ENCODE measurements around the gene CCDC40.

CCDC40 gene

DNA sequence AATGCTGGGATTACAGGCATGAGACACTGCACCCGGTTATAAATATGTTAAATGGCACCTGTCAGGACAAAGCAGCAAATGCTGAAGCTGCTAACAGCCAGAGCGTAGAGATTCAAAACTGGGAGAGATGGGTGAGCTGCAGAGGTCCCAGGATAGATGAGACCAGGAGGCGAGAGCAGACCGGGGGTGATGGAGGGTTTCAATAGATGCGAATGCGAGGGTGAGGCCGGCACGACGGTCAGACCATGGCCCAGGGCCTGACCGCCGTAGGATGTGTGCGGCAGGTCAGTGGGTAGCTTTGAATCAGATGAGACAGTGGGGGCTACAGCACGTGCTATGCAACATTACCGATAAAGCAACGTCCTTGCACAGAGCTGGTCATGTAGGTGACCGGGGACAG, 14.3 kb downstream of the CCDC40 start:
- no peak for DNase-seq

DNA sequence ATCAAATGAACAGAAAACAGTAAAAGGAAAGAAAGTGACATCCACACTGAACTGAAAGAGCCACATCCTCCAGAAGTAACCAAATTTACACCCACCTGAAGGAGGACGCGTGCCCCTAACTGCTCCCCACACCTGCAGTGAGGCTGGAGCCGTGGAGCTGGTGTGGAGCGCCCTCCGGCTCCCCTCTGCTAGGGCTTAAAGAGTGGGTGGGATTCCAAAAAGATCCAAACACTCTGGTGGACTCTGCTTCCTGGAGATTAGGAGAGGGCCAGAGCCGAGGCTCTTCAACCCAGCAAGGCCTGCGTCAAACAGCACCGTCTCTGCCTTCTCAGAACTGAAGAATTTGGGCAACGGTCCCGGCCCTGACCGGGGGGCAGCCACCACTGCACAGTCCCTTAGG, 15.2 kb downstream of the CCDC40 start:
- no peak for DNase-seq

DNA sequence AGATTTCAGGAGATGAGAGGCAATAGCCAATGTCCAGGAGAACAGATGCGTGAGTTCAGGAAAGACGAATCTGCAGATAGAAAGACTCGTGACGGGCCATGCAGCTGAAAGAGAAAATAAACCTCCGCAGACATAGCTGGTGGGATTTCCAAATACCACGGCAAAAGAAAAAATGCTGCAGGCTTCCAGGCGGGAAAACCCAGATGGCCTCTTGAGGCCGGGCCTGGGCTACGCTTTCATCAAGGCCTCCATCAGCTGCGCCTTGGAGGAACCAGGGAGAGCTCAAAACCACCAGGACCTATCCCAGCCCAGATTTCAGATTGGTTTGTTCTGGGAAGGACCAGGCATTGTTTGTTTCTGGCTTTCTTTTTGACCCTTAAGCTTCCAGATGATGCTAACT, 16.7 kb downstream of the CCDC40 start:
- peak; percentile 36 for DNase-seq

DNA sequence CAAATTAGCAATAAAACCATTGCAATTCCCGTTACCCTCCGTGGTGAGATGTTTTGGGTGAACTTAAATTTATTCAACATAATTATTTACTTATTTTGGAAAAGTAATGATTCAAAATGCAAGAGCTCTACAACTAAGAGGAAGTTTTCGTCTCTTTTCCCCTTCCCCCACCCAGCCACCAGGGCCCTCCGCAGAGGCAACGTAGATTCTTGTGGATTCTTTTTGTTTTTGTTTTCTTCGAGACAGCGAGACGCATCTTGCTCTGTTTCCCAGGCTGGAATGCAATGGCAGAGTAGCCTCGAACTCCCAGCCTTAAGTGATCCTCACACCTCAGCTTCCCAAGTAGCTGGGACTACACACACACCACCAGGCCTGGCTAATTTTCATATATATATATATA, 19.2 kb downstream of the CCDC40 start:
- no peak for DNase-seq

DNA sequence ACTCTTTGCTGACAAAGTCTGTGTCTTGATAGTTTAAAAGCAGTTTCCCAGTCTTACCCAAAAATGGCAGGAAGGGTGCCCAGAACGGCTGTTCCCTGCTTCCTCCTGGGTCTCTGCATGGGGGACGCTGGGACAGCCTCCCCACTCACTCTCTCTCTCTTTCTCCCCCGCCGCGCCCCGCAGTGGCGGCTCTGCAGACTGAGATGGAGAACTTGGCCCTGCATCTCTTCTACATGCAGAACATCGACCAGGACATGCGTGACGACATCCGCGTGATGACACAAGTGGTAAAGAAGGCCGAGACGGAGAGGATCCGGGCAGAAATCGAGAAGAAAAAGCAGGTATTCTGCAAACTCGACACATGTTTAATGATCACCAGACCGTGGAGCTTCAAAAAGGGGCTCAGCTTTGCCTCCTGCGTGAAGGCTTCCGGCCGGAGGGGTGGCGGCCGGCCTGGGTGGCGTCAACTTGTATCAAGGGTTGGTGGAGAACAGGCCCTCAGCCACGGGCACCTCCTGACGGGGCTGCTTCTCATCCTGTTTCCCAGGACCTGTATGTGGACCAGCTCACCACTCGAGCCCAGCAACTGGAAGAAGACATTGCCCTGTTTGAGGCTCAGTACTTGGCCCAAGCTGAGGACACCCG, 22.0 kb downstream of the CCDC40 start:
- DNase-seq: no peak

DNA sequence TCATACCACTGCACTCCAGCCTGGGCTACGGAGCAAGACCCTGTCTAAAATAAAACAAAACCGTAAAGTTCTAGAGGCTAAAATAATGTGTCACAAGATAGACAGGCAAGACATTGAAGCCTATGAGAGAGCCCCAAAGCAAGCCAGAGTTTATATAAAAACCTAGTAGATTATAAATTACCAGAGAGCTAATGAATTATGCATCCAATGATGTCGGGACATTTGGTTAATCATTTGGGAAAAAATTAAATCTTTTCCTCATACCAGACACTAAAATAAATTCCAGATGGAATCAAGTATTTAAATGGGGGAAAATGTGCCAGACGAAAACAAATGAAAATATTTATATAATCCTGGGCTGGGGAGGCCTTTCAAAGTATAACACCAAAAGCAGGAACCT, 24.2 kb downstream of the CCDC40 start:
- peak; percentile 9 for DNase-seq

DNA sequence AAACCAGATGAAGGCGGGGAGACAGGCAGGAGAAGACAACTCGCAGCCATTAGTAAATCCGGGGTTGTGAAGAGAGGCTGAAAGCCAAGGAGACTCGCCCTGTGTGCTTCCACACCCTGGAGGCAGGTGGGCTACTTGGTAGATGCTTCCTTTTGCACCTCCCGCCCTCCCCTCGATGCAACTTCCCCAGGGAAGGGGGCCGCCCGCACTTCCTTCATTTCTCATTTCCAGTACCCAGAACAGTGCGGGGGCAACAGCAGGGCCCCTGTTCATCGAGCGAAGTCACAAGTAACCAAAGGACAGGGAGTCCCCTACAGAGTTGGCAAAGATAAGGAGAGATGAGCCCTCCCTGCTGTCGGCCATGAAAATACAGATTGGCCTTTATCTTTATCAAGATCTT, 25.0 kb downstream of the CCDC40 start:
- no peak for DNase-seq

DNA sequence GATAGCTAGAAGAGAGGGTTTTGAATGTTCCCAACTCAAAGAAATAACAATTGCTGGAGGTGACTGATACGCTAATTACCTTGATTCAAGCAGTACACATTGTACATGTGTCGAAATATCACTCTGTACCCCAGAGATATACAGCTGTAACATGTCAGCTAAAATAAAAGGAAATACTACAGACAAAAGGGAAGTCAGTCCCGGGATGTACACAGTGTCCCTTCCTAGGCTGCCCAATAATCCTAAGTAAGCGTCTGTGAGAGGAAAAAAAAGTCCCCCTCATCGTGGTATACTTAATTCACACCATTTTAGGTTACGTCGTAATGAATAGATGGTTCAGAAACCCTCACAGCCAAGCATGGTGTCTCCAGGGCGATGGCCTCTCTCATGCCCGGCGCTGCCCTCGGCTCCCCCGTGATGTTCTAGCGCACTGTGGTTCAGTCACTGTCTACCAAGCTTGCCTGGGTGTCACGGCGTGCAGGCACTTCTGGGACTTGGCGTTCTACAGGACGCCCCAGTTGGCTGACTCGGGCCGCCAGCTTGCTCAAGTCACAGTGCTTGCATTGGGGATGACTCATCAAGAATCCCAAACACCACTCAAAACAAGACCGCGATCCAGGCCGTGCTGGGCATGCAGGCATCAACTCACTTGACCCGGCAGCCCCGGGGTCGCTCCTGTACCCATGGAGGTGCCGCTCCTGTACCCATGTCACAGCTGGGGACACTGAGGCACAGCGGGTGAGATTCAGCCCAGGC, 27.6 kb downstream of the CCDC40 start:
- DNase-seq: peak; percentile 9

DNA sequence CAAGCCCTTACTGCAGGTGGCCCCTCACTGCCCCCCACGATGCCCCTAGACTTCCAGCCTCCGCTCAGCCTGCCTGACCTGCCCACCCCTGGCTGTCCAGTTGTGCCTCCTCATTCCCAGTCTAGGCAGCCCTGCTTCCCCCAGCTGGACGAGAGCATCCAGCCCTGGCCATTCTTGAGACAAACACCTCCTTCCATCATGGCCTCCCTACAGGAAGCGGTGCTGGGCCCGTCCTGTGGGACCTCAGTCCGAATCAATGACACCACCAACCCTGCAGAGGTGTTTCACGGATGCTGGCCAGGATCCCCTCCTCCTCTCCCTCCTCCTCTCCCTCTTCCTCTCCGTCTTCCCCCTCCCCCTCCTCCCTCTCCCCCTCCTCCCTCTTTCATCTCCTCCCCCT, 28.3 kb downstream of the CCDC40 start:
- no peak for DNase-seq

DNA sequence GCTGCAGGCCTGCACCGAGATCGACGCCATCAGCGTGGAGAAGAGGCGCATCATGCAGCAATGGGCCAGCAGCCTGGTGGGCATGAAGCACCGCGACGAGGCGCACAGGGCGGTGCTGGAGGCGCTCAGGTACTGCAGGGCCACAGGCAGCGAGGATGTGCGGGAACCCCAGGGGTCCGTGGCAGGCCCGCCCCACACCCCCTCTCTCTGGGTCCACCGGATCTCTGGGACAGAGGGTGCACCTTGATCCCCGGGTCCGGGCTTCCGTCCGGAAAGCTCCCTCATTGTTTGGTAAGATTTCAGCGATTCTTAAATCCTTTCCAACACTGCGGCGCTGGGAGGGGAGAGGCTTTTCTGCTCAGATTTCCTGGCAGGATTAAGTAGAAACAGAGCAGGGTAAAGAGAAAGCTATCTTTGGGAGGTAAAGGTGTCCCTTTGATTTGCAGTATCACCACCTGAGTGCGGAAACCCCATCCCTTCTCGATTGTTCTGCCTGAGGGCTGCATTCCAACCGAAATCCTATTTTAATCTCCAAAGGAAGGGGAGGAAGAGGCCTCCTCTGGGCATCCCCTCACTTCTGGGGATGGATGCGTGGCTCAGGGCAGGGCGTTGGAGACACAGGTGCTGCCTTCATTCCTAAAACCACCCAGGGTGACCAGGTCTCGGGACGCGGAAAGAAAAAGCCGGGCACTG, 29.2 kb downstream of the CCDC40 start:
- no peak for DNase-seq

DNA sequence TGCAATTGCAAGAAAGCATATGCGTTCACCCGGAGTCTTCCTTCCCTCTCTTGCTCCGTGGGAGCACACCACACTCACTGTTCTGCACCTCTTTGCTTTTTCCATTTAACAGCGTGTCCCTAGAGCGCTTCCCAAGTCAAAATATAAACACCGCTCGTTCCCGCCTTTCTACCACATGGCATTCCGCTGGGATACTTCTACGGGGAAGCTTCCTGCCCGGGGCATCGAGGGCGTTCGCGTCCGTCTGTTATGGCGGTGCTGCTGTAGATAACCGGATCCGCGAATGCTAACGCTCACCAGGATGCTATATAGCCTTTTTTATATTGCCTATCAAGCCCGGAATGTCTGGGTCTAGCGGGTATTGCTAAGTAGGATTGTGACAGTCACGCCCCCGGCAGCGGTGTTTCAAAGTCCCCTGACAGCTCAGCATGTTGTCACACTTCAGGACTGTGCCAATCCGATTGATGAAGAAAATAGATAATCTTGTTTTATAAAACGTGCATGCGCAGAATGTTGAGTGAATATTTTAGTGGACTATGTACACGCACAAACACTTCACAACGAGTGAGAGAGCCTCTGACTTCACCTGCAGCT, 31.0 kb downstream of the CCDC40 start:
- no peak for DNase-seq

DNA sequence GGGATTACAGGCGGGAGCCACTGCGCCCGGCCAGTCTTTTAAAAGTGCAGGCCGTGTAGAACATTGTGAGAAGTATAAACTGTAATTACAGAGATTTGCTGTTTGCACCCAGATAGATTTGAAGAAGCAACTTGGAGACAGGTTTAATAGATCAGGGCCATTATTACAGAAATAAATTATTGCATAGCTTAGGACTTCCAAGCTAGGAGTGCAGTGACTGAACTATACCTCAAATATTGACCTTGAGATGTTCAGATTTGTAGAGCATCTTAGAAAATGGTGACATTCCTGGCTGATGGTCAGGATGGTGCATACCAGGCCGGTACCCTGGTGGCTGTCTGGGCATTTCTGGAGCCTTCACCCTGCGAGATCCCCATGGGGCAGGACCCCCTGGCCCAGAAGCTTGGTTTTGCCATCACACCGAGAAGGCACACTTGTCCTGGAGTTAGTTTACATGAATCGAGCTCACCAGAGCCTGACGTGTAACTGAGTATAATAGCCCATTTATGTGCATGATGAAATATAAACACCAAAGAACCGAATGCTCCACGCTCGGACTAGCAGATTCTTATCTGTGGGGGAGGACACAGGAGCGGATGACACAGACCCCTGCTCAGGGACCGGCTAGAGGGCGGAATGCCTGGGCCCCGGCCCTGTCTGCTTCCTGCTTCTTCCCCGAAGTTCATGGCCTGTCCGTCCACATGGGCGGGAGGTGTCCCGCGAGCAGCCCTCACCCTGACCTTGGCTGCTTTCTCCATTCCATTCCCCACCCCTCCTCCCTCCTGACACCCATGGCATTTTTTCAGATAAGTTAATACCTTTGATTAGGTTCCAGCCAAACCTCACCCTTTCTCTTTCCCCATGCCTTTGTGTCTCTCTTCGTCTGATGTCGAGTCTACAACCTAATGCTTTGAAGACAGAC, 32.1 kb downstream of the CCDC40 start:
- DNase-seq: peak; percentile 18

DNA sequence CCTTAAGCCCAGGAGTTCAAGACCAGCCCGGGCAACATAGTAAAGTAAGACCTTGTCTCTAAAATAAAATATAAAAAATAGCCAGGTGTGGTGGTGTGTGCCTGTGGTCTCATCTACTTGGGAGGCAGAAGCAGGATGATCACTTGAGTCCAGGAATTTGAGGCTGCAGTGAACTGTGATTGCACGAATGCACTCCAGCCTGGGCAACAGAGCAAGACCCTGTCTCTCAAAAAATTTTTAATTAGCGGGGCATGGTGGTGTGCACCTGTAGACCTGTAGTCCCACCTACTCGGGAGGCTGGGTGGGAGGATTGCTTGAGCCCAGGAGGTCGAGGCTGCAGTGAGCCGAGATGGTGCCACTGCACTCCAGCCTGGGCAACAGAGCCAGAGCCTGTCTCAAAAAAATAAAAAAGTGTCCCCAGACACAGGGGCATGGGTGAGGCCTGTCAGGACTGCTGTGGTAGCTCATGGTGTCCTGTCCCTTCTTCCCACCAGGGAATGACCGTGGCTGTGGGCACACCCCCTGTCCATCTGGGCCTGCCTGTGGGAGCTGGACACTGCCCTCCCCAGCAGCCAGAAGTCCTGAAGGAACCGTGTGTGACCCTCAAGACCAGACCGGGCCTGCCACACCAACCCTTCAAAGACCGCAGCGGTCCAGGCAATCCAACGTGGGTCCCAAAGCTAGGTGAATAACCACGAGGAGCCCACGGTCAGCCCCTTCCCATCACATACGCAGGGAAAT, 34.1 kb downstream of the CCDC40 start:
- DNase-seq: no peak

DNA sequence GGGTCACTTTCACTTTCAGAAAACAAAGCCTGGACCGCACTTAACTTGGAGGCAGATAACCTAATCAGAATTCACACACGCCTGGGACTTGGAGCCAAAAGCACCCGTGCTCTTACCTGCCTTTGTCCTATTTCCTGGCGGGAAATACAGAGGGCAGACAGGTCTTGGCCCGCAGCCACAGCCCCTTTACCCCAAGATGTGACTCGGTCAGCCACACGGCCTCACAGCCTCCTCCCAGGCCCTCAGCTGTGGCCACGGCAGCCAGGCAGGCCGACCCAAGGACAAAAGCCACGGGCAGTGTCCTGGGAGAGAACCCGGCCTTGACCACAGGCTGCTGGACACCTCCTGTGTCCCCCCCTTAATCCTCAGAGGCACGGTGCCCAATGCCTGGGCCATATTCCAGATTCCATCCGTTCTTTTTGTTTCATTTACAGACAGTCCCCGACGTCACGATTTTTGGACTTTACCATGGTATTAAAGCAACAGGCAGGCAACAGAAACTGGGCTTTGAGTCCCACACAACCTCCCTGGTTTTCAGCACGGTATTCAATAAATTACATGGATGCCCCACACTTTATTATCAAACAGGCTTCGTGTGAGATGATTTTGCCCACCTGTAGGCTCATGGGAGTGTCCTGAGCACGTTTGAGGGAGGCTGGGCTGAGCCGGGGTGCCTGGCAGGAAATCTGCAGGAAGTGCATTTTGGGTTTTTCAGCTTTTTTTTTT, 34.8 kb downstream of the CCDC40 start:
- no peak for DNase-seq

DNA sequence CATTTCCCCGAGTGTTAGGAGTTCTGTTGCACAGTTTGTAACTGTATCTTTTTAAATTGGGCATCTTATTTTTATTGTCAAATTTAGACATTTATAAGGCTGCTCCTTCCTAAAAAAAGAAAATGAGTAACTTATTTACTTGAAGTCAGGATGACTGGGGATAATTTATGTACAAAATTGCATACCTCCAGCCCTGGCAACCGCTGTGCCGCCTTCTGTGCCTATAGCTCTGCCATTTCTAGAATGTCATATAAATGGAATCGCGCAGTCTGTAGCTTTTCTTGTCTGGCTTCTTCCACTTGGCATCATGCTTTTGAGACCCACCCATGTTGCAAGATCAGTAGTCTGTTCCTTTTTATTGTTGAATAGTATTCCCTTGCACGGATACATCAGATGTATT, 36.0 kb downstream of the CCDC40 start:
- DNase-seq: no peak

DNA sequence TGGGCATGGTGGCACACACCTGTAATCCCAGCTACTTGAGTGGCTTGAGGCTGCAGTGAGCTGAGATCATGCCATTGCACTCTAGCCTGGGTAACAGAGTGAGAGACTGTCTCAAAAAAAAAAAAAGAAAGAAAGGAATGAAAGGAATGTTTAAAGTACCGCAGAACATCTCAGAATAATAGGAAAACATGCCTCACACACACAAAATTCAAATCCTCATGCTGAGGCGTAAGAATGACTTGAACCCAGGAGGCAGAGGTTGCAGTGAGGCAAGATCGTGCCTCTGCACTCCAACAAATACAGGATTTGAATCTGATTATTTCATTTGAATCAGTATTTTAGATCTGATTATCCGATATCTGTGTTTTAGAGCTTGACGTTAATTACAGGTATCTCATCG, 43.6 kb downstream of the CCDC40 start:
- peak; percentile 12 for DNase-seq

DNA sequence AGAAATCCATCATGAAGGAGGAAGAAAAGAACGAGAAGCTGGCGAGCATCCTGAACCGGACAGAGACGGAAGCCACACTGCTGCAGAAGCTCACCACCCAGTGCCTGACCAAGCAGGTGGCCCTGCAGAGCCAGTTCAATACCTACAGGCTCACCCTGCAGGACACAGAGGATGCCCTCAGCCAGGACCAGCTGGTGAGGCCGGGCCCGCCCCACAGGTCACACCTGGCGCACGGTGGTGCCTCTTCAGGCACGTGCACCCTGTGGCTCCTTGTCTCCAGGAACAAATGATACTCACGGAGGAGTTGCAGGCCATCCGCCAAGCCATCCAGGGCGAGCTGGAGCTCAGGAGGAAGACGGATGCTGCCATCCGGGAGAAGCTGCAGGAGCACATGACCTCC, 45.2 kb downstream of the CCDC40 start:
- DNase-seq: no peak

DNA sequence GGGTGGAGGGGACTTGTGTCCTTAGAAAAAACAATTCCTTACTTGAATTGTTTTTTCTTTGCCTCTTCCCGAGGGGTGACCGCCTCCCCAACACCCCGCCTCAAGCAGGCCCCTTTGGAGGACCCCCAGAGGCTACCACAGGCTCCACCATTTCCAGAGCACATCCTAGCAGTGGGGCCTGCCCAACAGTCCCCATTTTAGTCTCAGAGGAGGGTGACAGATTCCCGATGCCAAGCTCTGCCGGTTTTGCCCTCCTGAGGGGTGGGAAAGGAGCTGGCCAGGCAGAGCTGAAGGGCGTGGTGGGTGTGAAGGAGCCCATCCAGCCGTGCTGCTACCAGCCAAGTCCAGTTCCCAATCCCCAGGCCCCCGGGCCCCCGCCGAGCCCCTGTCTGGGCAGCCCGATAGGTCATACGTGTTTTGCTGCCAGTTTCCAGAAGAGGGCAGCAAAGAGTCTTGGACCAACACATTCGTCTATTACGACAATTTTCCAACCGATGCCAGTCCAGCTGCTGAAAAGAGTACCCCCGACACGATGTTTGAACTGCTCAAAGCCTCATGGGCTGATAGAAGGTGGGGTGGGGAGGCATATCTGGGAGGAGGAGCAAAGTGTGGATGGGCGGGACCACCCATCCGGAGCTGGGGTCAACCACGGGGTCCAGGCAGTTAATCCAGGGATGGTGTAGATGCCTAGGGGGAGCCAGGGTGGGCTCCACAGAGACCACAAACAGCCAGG, 46.1 kb downstream of the CCDC40 start:
- DNase-seq: peak; percentile 66

DNA sequence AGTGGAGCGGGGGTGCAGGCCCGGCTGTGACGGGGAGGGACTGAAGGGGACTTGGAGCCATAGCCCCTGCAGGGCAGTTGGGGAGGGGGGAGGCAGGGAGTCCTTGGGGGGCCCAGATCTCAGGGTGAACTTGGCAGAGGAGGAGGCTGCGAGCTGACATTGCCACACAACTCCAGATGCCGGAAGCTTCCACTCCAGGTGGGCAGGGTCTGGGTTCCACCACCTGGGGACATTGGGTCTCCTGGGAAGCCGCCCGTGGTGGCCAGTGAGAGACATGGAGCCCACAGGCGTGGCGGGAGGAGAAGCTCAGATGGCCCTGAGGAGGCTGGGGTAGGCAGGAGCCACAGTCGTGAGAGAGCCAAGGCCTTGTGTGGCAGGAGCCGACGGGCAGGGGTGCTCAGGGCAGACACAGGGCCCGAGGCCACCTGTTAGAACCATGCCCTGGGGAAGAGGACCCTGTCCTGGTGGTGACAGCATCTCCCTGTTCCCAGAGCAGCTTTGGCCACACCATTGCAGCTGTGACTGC, 46.8 kb downstream of the CCDC40 start:
- DNase-seq: no peak

DNA sequence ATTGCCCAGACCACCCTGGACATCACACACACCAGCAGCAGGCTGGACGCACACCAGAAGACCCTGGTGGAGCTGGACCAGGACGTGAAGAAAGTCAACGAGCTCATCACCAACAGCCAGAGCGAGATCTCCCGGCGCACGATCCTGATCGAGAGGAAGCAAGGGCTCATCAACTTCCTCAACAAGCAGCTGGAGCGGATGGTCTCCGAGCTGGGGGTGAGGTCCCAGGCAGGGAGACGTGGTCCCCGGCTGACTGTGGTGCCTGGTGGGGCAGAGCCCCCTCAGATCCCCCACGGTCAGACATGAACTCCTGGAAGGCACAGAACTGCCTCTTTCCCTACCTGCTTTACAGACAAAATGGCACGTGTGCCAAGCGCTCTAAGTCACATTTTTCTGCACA, 48.3 kb downstream of the CCDC40 start:
- no peak for DNase-seq

Data from fibroblast of skin of abdomen (primary cell).